ENCODE measurements around the gene MTERF4.

The MTERF4 gene

GRCh38 chr2:241125626-241126025 is 23.5 kb upstream of the MTERF4 start:
- H3K4me3 ChIP-seq (ENCODE audit: low read depth, low read length), result no peak overlapping the region

GRCh38 chr2:241123816-241124536 is 21.9 kb upstream of the MTERF4 start:
- no peak for TF ChIP-seq CTCF (IDR thresholded peaks at IDR 0.05; ENCODE audit: low read depth, low read length)
- no peak overlapping the region for H3K4me3 ChIP-seq (ENCODE audit: low read depth, low read length)

More at GRCh38 chr2:241125626-241126025, 23.5 kb upstream of the MTERF4 start:
- TF ChIP-seq CTCF (IDR thresholded peaks at IDR 0.05; ENCODE audit: low read depth, low read length), result no peak

GRCh38 chr2:241122376-241123002 is 20.4 kb upstream of the MTERF4 start:
- no peak for TF ChIP-seq CTCF (IDR thresholded peaks at IDR 0.05; ENCODE audit: low read depth, low read length)
- no peak overlapping the region for H3K4me3 ChIP-seq (ENCODE audit: low read depth, low read length)

GRCh38 chr2:241121008-241121407 is 18.9 kb upstream of the MTERF4 start:
- no peak overlapping the region for H3K4me3 ChIP-seq (ENCODE audit: low read depth, low read length)
- no peak for TF ChIP-seq CTCF (IDR thresholded peaks at IDR 0.05; ENCODE audit: low read depth, low read length)

GRCh38 chr2:241120440-241120839 is 18.4 kb upstream of the MTERF4 start:
- no peak for TF ChIP-seq CTCF (IDR thresholded peaks at IDR 0.05; ENCODE audit: low read depth, low read length)
- H3K4me3 ChIP-seq (ENCODE audit: low read depth, low read length), result no peak overlapping the region

- no peak for TF ChIP-seq CTCF (IDR thresholded peaks at IDR 0.05; ENCODE audit: low read depth, low read length)
- H3K4me3 ChIP-seq (ENCODE audit: low read depth, low read length), result no peak overlapping the region
Observed at GRCh38 chr2:241118737-241119505, 16.8 kb upstream of the MTERF4 start.
